HepG2 (cell line): ENCODE data around the gene ARL4D. TPM values are rescaled to one million over a fixed set of nuclear protein-coding genes. Genes with fewer than 3 reads are reported as not detected.

Experiments
- NR2F6 ChIP-seq, 2 experiments: IDR thresholded peaks; 2 replicates each; pipeline ENCODE4 v1.6.1; 2016; ENCODE audit warnings: antibody characterized with exemption in 1 of 2, mild to moderate bottlenecking in 1 of 2
- SRSF1 ChIP-seq: fragments of 200-400 bp; formaldehyde crosslinking; optimal IDR thresholded peaks from 2 replicates; pipeline ENCODE3; 2017; ENCODE audit warnings: mild to moderate bottlenecking, low read depth, low read length, moderate library complexity
- TBX2 ChIP-seq: sonication (generic); formaldehyde crosslinking; IDR thresholded peaks from 2 replicates; pipeline ENCODE4 v1.5.0; 2020; ENCODE audit warnings: missing genetic modification reagents, mild to moderate bottlenecking, borderline replicate concordance
- ZBTB38 ChIP-seq: sonication (generic); formaldehyde crosslinking; IDR thresholded peaks from 2 replicates; pipeline ENCODE4 v1.5.1; 2020; ENCODE audit warnings: mild to moderate bottlenecking, missing genetic modification reagents
- ZNF503 ChIP-seq: sonication (generic); formaldehyde crosslinking; IDR thresholded peaks from 2 replicates; pipeline ENCODE4 v1.4.0; 2020; ENCODE audit warnings: missing genetic modification reagents
- ZNF644 ChIP-seq: IDR thresholded peaks from 2 replicates; pipeline ENCODE4 v1.6.1; 2016; ENCODE audit warnings: low read depth
- ZNF770 ChIP-seq: sonication (generic); formaldehyde crosslinking; IDR thresholded peaks from 2 replicates; pipeline ENCODE4 v1.5.0; 2020; ENCODE audit warnings: mild to moderate bottlenecking, missing genetic modification reagents
- polyA plus RNA-seq, 8 experiments: library from polyadenylated mRNA; depleted of rRNA in 3 of 8; stranded (reverse) in 7 of 8; unstranded in 1 of 8; fragments of >200 nt; fragmentation: Illumina TruSeq in 4 of 8; extraction: Trizol in 4 of 8; gene quantifications; 2 replicates each; pipeline versions ENCODE4 v1.2.1 to v1.2.3, GENCODE V29; 2011 to 2016; ENCODE audit warnings: low read depth in 4 of 8, missing spikeins in 1 of 8, mixed read lengths in 1 of 8; ENCODE audit not compliant: insufficient read depth in 1 of 8
- total RNA-seq, 5 experiments: library from RNA; depleted of rRNA; stranded (reverse); fragments of >200 nt; fragmentation: Illumina TruSeq; extraction: Trizol; gene quantifications; 2 replicates each; pipeline ENCODE4 v1.2.3, GENCODE V29; 2016; ENCODE audit warnings: low read depth in 1 of 5

Gene ARL4D
- total and polyA plus RNA-seq, 2 of the 13 experiments (the other 11 are each of a cell fraction or from before 2014, with no cell fraction given): 9.0 to 25.9 TPM

- peak; percentile 48 for TF ChIP-seq ZBTB38
- TF ChIP-seq NR2F6 (IDR thresholded peaks at IDR 0.05): no peak
- TF ChIP-seq NR2F6 (CRISPR knock-in tag; IDR thresholded peaks at IDR 0.05): no peak
- TF ChIP-seq TBX2 (CRISPR knock-in tag): 0 out of 2 replicates have a peak, but pooled peaks have one; percentile 16
- no peak for TF ChIP-seq ZNF644 (CRISPR knock-in tag)
- peak; percentile 25 for TF ChIP-seq SRSF1
- TF ChIP-seq ZNF503 (CRISPR knock-in tag): no peak
- peak; percentile 24; the same call in 1 of the 2 replicates for TF ChIP-seq ZNF770
- TF ChIP-seq, all 625 proteins: peak for 9
Observed at GRCh38 chr17:43366891-43367736, 31.7 kb upstream of the ARL4D start (continued).
